SK-N-MC (cell line): ENCODE data around the gene TMEM81.

Experiments used
- EZH2 ChIP-seq: fragments of 200-600 bp; sonication (generic); IDR thresholded peaks from one replicate; pipeline ENCODE4 v1.6.1; 2017; ENCODE audit warnings: antibody characterized with exemption
- FOXP2 ChIP-seq: optimal IDR thresholded peaks from 2 replicates; pipeline ENCODE3; 2011; ENCODE audit warnings: mild to moderate bottlenecking, moderate library complexity; ENCODE audit not compliant: insufficient read depth; ENCODE audit errors: extremely low read length, control extremely low read depth
- POLR2AphosphoS5 ChIP-seq: IDR thresholded peaks from 2 replicates; pipeline ENCODE4 v1.6.1; 2012; ENCODE audit warnings: mild to moderate bottlenecking, low read depth, low read length, borderline replicate concordance

GRCh38 chr1:205062319-205062718 lies 21.9 kb downstream of the TMEM81 start:
- TF ChIP-seq EZH2 (no peak), POLR2AphosphoS5 (no peak), FOXP2 (no peak)
